T-helper 9 cell (primary cell): Measurements from ENCODE around the gene STK24.
"Not testable (repeated sequence)": the region's sequence is repeated elsewhere in the genome, so short reads cannot be mapped to it uniquely, and the experiment has no call there.

Source experiments
- DNase-seq: peaks from one replicate; pipeline ENCODE4 v3.0.0-alpha.2; 2020

The STK24 gene

GRCh38 chr13:98581971-98582702 is 5.2 kb upstream of the STK24 start:
- DNase-seq, result no peak

- DNase-seq, result no peak
These were observed 4.5 kb upstream of the STK24 start for GRCh38 chr13:98581381-98581780.

- no peak for DNase-seq
These were observed 3.5 kb upstream of the STK24 start for GRCh38 chr13:98580420-98580819.

GRCh38 chr13:98577836-98578285 is 954 bp upstream of the STK24 start:
- no peak for DNase-seq

GRCh38 chr13:98576200-98576945 is 534 bp downstream of the STK24 start:
- DNase-seq, result peak; percentile 25

- DNase-seq, result no peak
These were observed 1.1 kb downstream of the STK24 start for GRCh38 chr13:98575904-98576199.

- DNase-seq, result no peak
These were observed 1.7 kb downstream of the STK24 start for GRCh38 chr13:98575009-98575903.

- peak; percentile 25 for DNase-seq
These were observed 4.8 kb downstream of the STK24 start for GRCh38 chr13:98571955-98572662.

GRCh38 chr13:98570929-98571372 is 6.0 kb downstream of the STK24 start:
- DNase-seq, result peak; percentile 19

- not testable (repeated sequence) for DNase-seq
These were observed 7.2 kb downstream of the STK24 start for GRCh38 chr13:98569494-98570367.

- DNase-seq, result no peak
These were observed 8.0 kb downstream of the STK24 start for GRCh38 chr13:98568918-98569317.

GRCh38 chr13:98567140-98567539 is 9.8 kb downstream of the STK24 start:
- DNase-seq, result no peak

- DNase-seq, result no peak
These were observed 11.0 kb downstream of the STK24 start for GRCh38 chr13:98565726-98566565.

GRCh38 chr13:98564204-98564603 is 12.7 kb downstream of the STK24 start:
- no peak for DNase-seq

GRCh38 chr13:98563071-98563470 is 13.8 kb downstream of the STK24 start:
- DNase-seq, result peak; percentile 23

GRCh38 chr13:98559169-98559568 is 17.7 kb downstream of the STK24 start:
- no peak for DNase-seq

GRCh38 chr13:98557937-98558792 is 18.7 kb downstream of the STK24 start:
- no peak for DNase-seq

- peak; percentile 42 for DNase-seq
These were observed 19.8 kb downstream of the STK24 start for GRCh38 chr13:98556968-98557631.
